Neural progenitor cell (in vitro differentiated cells): ENCODE data around the gene C14orf93. TPM values are rescaled to one million over a fixed set of nuclear protein-coding genes. Genes with fewer than 3 reads are reported as not detected.

Experiments
- DNase-seq: peaks from one replicate; pipeline ENCODE4 v3.0.0-alpha.2; 2016; ENCODE audit warnings: low spot score
- H2AFZ ChIP-seq: fragments of 200-600 bp; sonication (generic); replicated peaks from 2 replicates; pipeline ENCODE4 v1.6.1; 2016; ENCODE audit warnings: antibody characterized with exemption
- H3F3A ChIP-seq: fragments of 200-600 bp; sonication (generic); 2 replicates; pipeline ENCODE4 v1.6.1; 2016; ENCODE audit warnings: antibody characterized with exemption, low read depth
- H3K27ac ChIP-seq: fragments of 200-600 bp; sonication (generic); 2 replicates; pipeline ENCODE4 v1.5.1; 2016; ENCODE audit warnings: mild to moderate bottlenecking
- H3K27me3 ChIP-seq: fragments of 200-600 bp; sonication (generic); 2 replicates; pipeline ENCODE4 v1.6.1; 2016; ENCODE audit warnings: mild to moderate bottlenecking, moderate library complexity
- H3K36me3 ChIP-seq: fragments of 200-600 bp; sonication (generic); 2 replicates; pipeline ENCODE4 v1.5.1; 2016
- H3K4me1 ChIP-seq: fragments of 200-600 bp; sonication (generic); 2 replicates; pipeline ENCODE4 v1.6.1; 2016; ENCODE audit warnings: mixed run types
- H3K4me2 ChIP-seq: fragments of 200-600 bp; sonication (generic); 2 replicates; pipeline ENCODE4 v1.6.1; 2016
- H3K4me3 ChIP-seq: fragments of 200-600 bp; sonication (generic); 2 replicates; pipeline ENCODE4 v1.5.1; 2016
- H3K79me2 ChIP-seq: fragments of 200-600 bp; sonication (generic); 2 replicates; pipeline ENCODE4 v1.6.1; 2016; ENCODE audit warnings: low read depth
- H3K9ac ChIP-seq: fragments of 200-600 bp; sonication (generic); 2 replicates; pipeline ENCODE4 v1.6.1; 2016
- H3K9me3 ChIP-seq: fragments of 200-600 bp; sonication (generic); 2 replicates; pipeline ENCODE4 v1.5.1; 2016; ENCODE audit warnings: low read depth
- H4K20me1 ChIP-seq: fragments of 200-600 bp; sonication (generic); 2 replicates; pipeline ENCODE4 v1.6.1; 2016; ENCODE audit warnings: low read depth
- H3K27ac Mint-ChIP-seq: 3 replicates; pipeline ENCODE4 v1.8.0; 2021; ENCODE audit warnings: mixed read lengths
- H3K27me3 Mint-ChIP-seq: 2 replicates; pipeline ENCODE4 v1.8.0; 2022; ENCODE audit warnings: low read depth, mild to moderate bottlenecking, inconsistent platforms, moderate library complexity, mixed read lengths; ENCODE audit not compliant: insufficient read depth
- H3K36me3 Mint-ChIP-seq: 3 replicates; pipeline ENCODE4 v1.8.0; 2021; ENCODE audit warnings: mixed read lengths
- H3K4me1 Mint-ChIP-seq: 3 replicates; pipeline ENCODE4 v1.8.0; 2021; ENCODE audit warnings: mixed read lengths
- H3K4me3 Mint-ChIP-seq: 3 replicates; pipeline ENCODE4 v1.8.0; 2021; ENCODE audit warnings: mild to moderate bottlenecking, moderate library complexity, mixed read lengths
- H3K9me3 Mint-ChIP-seq: 3 replicates; pipeline ENCODE4 v1.8.0; 2020; ENCODE audit warnings: mixed read lengths
- CTCF ChIP-seq: fragments of 200-600 bp; sonication (generic); IDR thresholded peaks from 2 replicates; pipeline ENCODE4 v1.5.1; 2017; ENCODE audit warnings: antibody characterized with exemption, mild to moderate bottlenecking
- EZH2 ChIP-seq: fragments of 200-600 bp; sonication (generic); IDR thresholded peaks from 2 replicates; pipeline ENCODE4 v1.6.1; 2017; ENCODE audit warnings: antibody characterized with exemption, mild to moderate bottlenecking, moderate library complexity
- EZH2phosphoT487 ChIP-seq: fragments of 200-600 bp; sonication (generic); IDR thresholded peaks from 2 replicates; pipeline ENCODE4 v1.6.1; 2017; ENCODE audit warnings: antibody characterized with exemption
- total RNA-seq: library from RNA; depleted of rRNA; stranded (reverse); fragments of >200 nt; gene quantifications from 2 replicates; pipeline ENCODE4 v1.2.3, GENCODE V29; 2015; ENCODE audit warnings: low replicate concordance

The C14orf93 gene
- total RNA-seq, 1 donor from 2014 or later: 8.2 TPM

- no peak for DNase-seq
- Histone ChIP-seq H4K20me1 (peaks cover 13% of the 10 kb centered on the region), H3K79me2 (peaks cover 26% of the 10 kb centered on the region), H3K4me2 (no peak overlapping the region), H3K27ac (no peak overlapping the region), H3F3A (peaks cover 36% of the 10 kb centered on the region), H3K9me3 (no peaks in the 10 kb centered on the region), H3K36me3 (no peaks in the 10 kb centered on the region), H3K9ac (no peak overlapping the region), H3K4me1 (no peaks in the 10 kb centered on the region), H3K4me3 (no peak overlapping the region), H3K27me3 (no peaks in the 10 kb centered on the region), H2AFZ (no peak overlapping the region)
- Mint-ChIP-seq H3K9me3 (peaks cover 2% of the 10 kb centered on the region), H3K4me3 (no peak overlapping the region), H3K4me1 (no peaks in the 10 kb centered on the region), H3K27me3 (peaks cover 2% of the 10 kb centered on the region), H3K27ac (no peak overlapping the region), H3K36me3 (peaks cover 9% of the 10 kb centered on the region)
- no peak for TF ChIP-seq CTCF
- TF ChIP-seq EZH2: no peak
- TF ChIP-seq EZH2phosphoT487: no peak
Observed at GRCh38 chr14:22987291-22987690, 22.7 kb downstream of the C14orf93 start.

DNA sequence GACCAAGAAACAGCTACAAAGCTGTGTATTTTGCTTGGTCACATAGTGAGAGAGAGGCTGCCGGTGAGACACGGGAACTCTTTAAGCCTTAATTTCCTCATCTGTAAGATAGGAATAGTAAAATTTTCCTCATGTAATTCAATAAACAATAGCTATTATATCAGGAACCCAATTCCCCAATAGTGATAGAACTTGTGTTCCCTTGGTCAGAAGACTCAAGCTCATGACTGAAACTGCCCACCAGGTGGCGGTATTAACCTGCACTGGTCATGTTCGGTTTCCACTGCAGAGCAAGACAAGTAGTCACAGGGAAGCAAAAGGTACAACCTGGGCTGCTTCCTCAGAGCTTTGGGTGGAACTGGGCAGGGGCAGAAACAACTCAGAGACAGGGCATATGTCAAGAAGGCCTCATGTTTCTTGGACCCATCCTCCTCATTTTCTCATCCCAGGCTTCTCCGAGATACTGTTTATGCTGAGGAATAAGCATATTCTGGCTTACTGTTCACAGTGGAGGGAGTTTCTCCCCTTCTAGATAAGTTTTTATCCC is 23.4 kb downstream of the C14orf93 start:
- Histone ChIP-seq H3K4me1 (no peaks in the 10 kb centered on the region), H3K27ac (no peak overlapping the region), H3K9ac (no peak overlapping the region), H3K9me3 (no peaks in the 10 kb centered on the region), H3K27me3 (no peaks in the 10 kb centered on the region), H2AFZ (no peak overlapping the region), H3F3A (peaks cover 36% of the 10 kb centered on the region), H3K4me2 (no peak overlapping the region), H3K36me3 (no peaks in the 10 kb centered on the region), H4K20me1 (peaks cover 14% of the 10 kb centered on the region), H3K79me2 (peaks cover 33% of the 10 kb centered on the region), H3K4me3 (no peak overlapping the region)
- peaks cover 2% of the 10 kb centered on the region for H3K9me3 Mint-ChIP-seq
- no peak overlapping the region for H3K27ac Mint-ChIP-seq
- H3K4me3 Mint-ChIP-seq: no peak overlapping the region
- DNase-seq: peak; percentile 91
- no peak for TF ChIP-seq EZH2phosphoT487
- TF ChIP-seq CTCF: peak; percentile 95
- peaks cover 1% of the 10 kb centered on the region for H3K27me3 Mint-ChIP-seq
- H3K36me3 Mint-ChIP-seq: peaks cover 9% of the 10 kb centered on the region
- no peaks in the 10 kb centered on the region for H3K4me1 Mint-ChIP-seq

DNA sequence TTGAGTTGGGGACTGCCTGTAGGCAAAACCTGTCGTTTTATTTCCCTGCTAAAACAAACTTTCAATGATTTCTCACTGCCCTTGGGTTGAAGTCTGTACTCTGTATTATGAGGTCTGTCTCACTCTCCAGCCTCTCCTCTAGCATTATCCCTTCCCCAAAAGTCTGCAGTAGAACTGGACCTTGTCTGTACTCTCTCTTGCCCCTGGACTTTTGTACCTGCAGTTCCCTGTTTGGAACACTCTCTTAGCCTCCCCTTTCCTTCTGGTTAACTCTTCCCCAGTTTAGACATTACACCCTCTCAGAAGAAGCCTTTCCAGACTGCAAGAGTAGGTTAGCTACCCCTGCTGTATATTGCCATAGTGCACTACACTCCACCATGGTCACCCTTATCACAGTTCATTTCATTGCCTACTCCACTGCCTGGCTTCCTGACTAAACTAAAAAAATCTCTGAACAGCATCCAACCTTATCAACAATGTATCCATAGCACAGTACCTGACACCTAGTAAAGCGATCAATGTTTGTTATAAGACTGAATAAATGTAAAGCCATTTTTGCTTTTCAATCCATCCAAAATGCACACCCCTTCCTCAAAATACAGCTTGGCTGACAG is 23.9 kb downstream of the C14orf93 start:
- Mint-ChIP-seq H3K36me3 (peaks cover 9% of the 10 kb centered on the region), H3K4me1 (no peaks in the 10 kb centered on the region), H3K27ac (no peak overlapping the region), H3K27me3 (no peaks in the 10 kb centered on the region), H3K9me3 (peaks cover 2% of the 10 kb centered on the region), H3K4me3 (no peak overlapping the region)
- Histone ChIP-seq H3K79me2 (peaks cover 39% of the 10 kb centered on the region), H3K4me3 (no peak overlapping the region), H2AFZ (no peak overlapping the region), H3K4me2 (no peak overlapping the region), H3K9me3 (no peaks in the 10 kb centered on the region), H3K27me3 (no peaks in the 10 kb centered on the region), H3K9ac (no peak overlapping the region), H3F3A (peaks cover 36% of the 10 kb centered on the region), H3K4me1 (no peaks in the 10 kb centered on the region), H3K27ac (peak overlapping the region; percentile 57), H4K20me1 (peaks cover 19% of the 10 kb centered on the region), H3K36me3 (no peaks in the 10 kb centered on the region)
- TF ChIP-seq EZH2phosphoT487 (no peak), EZH2 (no peak), CTCF (no peak)
- no peak for DNase-seq
